HL-60 (cell line): Measurements from ENCODE around the gene SNCA.

Experiments used
- DNase-seq, 2 experiments: peaks; one replicate each; pipeline ENCODE4 v3.0.0-alpha.2; 2010 to 2020; ENCODE audit warnings: low read depth in 1 of 2, low spot score in 1 of 2
- H3K27ac ChIP-seq: fragments of 250-450 bp; sonication (Bioruptor Pico); replicated peaks from 2 replicates; pipeline ENCODE4 v1.5.1; 2020; ENCODE audit warnings: mild to moderate bottlenecking, moderate library complexity
- H3K27me3 ChIP-seq: fragments of 250-450 bp; sonication (Bioruptor Pico); 2 replicates; pipeline ENCODE4 v1.5.1; 2021; ENCODE audit warnings: mild to moderate bottlenecking, moderate library complexity; ENCODE audit not compliant: insufficient read depth, poor library complexity, severe bottlenecking
- H3K4me3 ChIP-seq: replicated peaks from 2 replicates; pipeline ENCODE4 v1.5.1; 2011; ENCODE audit warnings: mild to moderate bottlenecking, control low read depth, low read length; ENCODE audit not compliant: insufficient read depth
- GABPA ChIP-seq: IDR thresholded peaks from 2 replicates; pipeline ENCODE4 v1.6.1; 2012; ENCODE audit warnings: low read depth
- POLR2AphosphoS5 ChIP-seq: IDR thresholded peaks from 2 replicates; pipeline ENCODE4 v1.6.1; 2012; ENCODE audit warnings: low read depth
- REST ChIP-seq: IDR thresholded peaks from 2 replicates; pipeline ENCODE4 v1.6.1; 2012; ENCODE audit warnings: low read depth; ENCODE audit not compliant: insufficient replicate concordance
- SPI1 ChIP-seq: IDR thresholded peaks from 2 replicates; pipeline ENCODE4 v1.6.1; 2012; ENCODE audit warnings: low read depth, mild to moderate bottlenecking, borderline replicate concordance
- TF ChIP-seq, protein P1 (sequence below): IDR thresholded peaks from one replicate; pipeline ENCODE4 v1.5.1; 2011; ENCODE audit warnings: low read length, control low read depth, inconsistent platforms; ENCODE audit not compliant: insufficient read depth

Gene SNCA

GRCh38 chr4:89733946-89734345, 103.0 kb downstream of the SNCA start:
- DNase-seq: no peak
- Histone ChIP-seq H3K27me3 (no peaks in the 10 kb centered on the region), H3K27ac (no peak overlapping the region), H3K4me3 (no peak overlapping the region)
- TF ChIP-seq POLR2AphosphoS5 (no peak), GABPA (no peak), REST (no peak), SPI1 (no peak)
- TF ChIP-seq, protein P1, sequence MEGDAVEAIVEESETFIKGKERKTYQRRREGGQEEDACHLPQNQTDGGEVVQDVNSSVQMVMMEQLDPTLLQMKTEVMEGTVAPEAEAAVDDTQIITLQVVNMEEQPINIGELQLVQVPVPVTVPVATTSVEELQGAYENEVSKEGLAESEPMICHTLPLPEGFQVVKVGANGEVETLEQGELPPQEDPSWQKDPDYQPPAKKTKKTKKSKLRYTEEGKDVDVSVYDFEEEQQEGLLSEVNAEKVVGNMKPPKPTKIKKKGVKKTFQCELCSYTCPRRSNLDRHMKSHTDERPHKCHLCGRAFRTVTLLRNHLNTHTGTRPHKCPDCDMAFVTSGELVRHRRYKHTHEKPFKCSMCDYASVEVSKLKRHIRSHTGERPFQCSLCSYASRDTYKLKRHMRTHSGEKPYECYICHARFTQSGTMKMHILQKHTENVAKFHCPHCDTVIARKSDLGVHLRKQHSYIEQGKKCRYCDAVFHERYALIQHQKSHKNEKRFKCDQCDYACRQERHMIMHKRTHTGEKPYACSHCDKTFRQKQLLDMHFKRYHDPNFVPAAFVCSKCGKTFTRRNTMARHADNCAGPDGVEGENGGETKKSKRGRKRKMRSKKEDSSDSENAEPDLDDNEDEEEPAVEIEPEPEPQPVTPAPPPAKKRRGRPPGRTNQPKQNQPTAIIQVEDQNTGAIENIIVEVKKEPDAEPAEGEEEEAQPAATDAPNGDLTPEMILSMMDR: no peak

DNA sequence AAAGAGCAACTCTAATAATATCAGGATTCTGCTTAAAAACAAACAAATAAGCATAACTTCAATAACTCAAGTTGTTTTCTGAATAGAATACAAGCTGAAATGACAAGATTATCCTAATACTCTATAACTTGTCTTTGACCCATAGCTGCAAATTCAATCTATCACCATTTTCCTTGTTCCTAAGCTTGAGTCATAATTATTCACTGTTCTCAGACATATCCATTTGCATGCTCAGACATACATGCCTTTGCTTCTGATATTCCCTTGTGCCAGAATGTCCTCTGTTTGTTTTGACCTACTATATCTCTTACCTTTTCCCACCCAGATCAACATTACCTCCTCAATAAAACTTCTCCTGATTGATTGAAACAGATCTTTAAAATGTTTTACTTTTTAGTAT, 109.7 kb downstream of the SNCA start:
- Histone ChIP-seq H3K27me3 (no peaks in the 10 kb centered on the region), H3K4me3 (no peak overlapping the region), H3K27ac (no peak overlapping the region)
- TF ChIP-seq SPI1 (no peak), POLR2AphosphoS5 (no peak), GABPA (no peak), REST (no peak)
- TF ChIP-seq, protein P1: no peak
- no peak for DNase-seq

DNA sequence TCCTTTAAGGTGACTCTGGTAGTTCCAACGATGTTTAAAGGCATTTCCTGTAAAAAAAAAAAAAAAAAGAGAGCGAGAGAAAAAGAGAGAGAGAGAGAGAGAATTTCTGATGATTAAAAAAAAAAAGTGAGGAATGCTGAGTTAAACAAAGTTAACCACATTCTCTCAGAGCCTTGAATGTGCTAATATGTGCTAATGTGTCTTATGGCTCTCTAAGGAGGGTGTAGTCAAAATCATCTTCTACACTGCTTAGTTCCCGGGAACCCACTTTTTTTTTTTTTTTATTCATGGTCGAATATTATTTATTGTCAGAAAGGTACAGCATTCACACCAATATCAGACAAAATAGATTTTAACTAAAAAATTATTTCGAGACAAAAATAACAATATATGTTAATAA, 111.7 kb downstream of the SNCA start:
- H3K27ac ChIP-seq: no peak overlapping the region
- DNase-seq: no peak
- TF ChIP-seq SPI1 (no peak), GABPA (no peak), POLR2AphosphoS5 (no peak), REST (no peak)
- TF ChIP-seq, protein P1: no peak

More for the DNA sequence above, 111.7 kb downstream of the SNCA start:
- Histone ChIP-seq H3K4me3 (no peak overlapping the region), H3K27me3 (no peaks in the 10 kb centered on the region)
